H9 (cell line): ENCODE results near the gene RAB15. TPM values are rescaled to one million over a fixed set of nuclear protein-coding genes. Genes with fewer than 3 reads are reported as not detected.

Source experiments
- DNase-seq: peaks from one replicate; pipeline ENCODE4 v3.0.0-alpha.2; 2017
- H2AFZ ChIP-seq: one replicate; pipeline ENCODE4 v1.6.1; 2013; ENCODE audit warnings: mild to moderate bottlenecking, low read length, control low read depth, moderate library complexity
- H2AK5ac ChIP-seq: 2 replicates; pipeline ENCODE4 v1.6.1; 2013; ENCODE audit warnings: low read length, control low read depth, mixed read lengths; ENCODE audit not compliant: insufficient read length
- H2BK120ac ChIP-seq: one replicate; pipeline ENCODE4 v1.6.1; 2013; ENCODE audit warnings: low read depth, mild to moderate bottlenecking, low read length, control low read depth, inconsistent platforms; ENCODE audit not compliant: poor library complexity, severe bottlenecking
- H2BK12ac ChIP-seq: 2 replicates; pipeline ENCODE4 v1.6.1; 2013; ENCODE audit warnings: low read length, control low read depth, mixed read lengths, low read depth; ENCODE audit not compliant: insufficient read length
- H2BK15ac ChIP-seq: 2 replicates; pipeline ENCODE4 v1.6.1; 2013; ENCODE audit warnings: low read depth, low read length, control low read depth
- H2BK20ac ChIP-seq: one replicate; pipeline ENCODE4 v1.6.1; 2013; ENCODE audit warnings: low read depth, mild to moderate bottlenecking, low read length, control low read depth, inconsistent platforms; ENCODE audit not compliant: poor library complexity, severe bottlenecking
- H2BK5ac ChIP-seq: 2 replicates; pipeline ENCODE4 v1.6.1; 2013; ENCODE audit warnings: low read length, control low read depth, mixed read lengths; ENCODE audit not compliant: insufficient read length
- H3K14ac ChIP-seq: 2 replicates; pipeline ENCODE4 v1.6.1; 2013; ENCODE audit warnings: low read length, control low read depth; ENCODE audit not compliant: insufficient read depth
- H3K18ac ChIP-seq: 2 replicates; pipeline ENCODE4 v1.6.1; 2013; ENCODE audit warnings: low read depth, mild to moderate bottlenecking, mixed read lengths, low read length, control low read depth; ENCODE audit not compliant: insufficient read length
- H3K23ac ChIP-seq: 2 replicates; pipeline ENCODE4 v1.6.1; 2013; ENCODE audit warnings: low read length, control low read depth, mixed read lengths, low read depth; ENCODE audit not compliant: insufficient read length
- H3K23me2 ChIP-seq: 2 replicates; pipeline ENCODE4 v1.6.1; 2013; ENCODE audit warnings: low read depth, mild to moderate bottlenecking, mixed read lengths, low read length, control low read depth; ENCODE audit not compliant: insufficient read length, poor library complexity, severe bottlenecking
- H3K27ac ChIP-seq: 2 replicates; pipeline ENCODE4 v1.5.1; 2013; ENCODE audit warnings: low read length, control low read depth, mixed read lengths, low read depth; ENCODE audit not compliant: insufficient read length
- H3K27me3 ChIP-seq: 2 replicates; pipeline ENCODE4 v1.6.1; 2013; ENCODE audit warnings: low read length, control low read depth, inconsistent platforms; ENCODE audit not compliant: insufficient read depth
- H3K4ac ChIP-seq: 2 replicates; pipeline ENCODE4 v1.6.1; 2013; ENCODE audit warnings: low read depth, mild to moderate bottlenecking, control low read depth, inconsistent platforms, low read length, moderate library complexity
- H3K4me1 ChIP-seq: 2 replicates; pipeline ENCODE4 v1.6.1; 2013; ENCODE audit warnings: low read length, control low read depth, inconsistent platforms; ENCODE audit not compliant: insufficient read depth
- H3K4me2 ChIP-seq: 2 replicates; pipeline ENCODE4 v1.6.1; 2013; ENCODE audit warnings: low read length, control low read depth, mixed read lengths; ENCODE audit not compliant: insufficient read length, insufficient read depth
- H3K56ac ChIP-seq: 2 replicates; pipeline ENCODE4 v1.6.1; 2013; ENCODE audit warnings: low read depth, mild to moderate bottlenecking, mixed read lengths, low read length, control low read depth; ENCODE audit not compliant: insufficient read length
- H3K79me1 ChIP-seq: 2 replicates; pipeline ENCODE4 v1.6.1; 2013; ENCODE audit warnings: low read depth, mild to moderate bottlenecking, moderate library complexity, low read length, control low read depth, inconsistent platforms; ENCODE audit not compliant: insufficient read depth, poor library complexity, severe bottlenecking
- H3K79me2 ChIP-seq: 2 replicates; pipeline ENCODE4 v1.6.1; 2013; ENCODE audit warnings: low read length, control low read depth, inconsistent platforms; ENCODE audit not compliant: insufficient read depth
- H3K9ac ChIP-seq: 2 replicates; pipeline ENCODE4 v1.6.1; 2013; ENCODE audit warnings: low read length, control low read depth, mixed read lengths; ENCODE audit not compliant: insufficient read length; ENCODE audit errors: extremely low read depth
- H3K9me3 ChIP-seq: one replicate; pipeline ENCODE4 v1.6.1; 2013; ENCODE audit warnings: low read depth, low read length, inconsistent platforms; ENCODE audit not compliant: control insufficient read depth
- H3T11ph ChIP-seq: one replicate; pipeline ENCODE4 v1.6.1; 2013; ENCODE audit warnings: mild to moderate bottlenecking, low read length, control low read depth, inconsistent platforms
- H4K20me1 ChIP-seq: one replicate; pipeline ENCODE4 v1.6.1; 2013; ENCODE audit not compliant: control insufficient read depth, insufficient read length, insufficient read depth
- H4K5ac ChIP-seq: 2 replicates; pipeline ENCODE4 v1.6.1; 2013; ENCODE audit warnings: low read depth, mild to moderate bottlenecking, mixed read lengths, low read length, control low read depth; ENCODE audit not compliant: insufficient read length
- H4K8ac ChIP-seq: replicated peaks from 2 replicates; pipeline ENCODE4 v1.6.1; 2013; ENCODE audit warnings: low read length, control low read depth, mixed read lengths, low read depth; ENCODE audit not compliant: insufficient read length
- H4K91ac ChIP-seq: 2 replicates; pipeline ENCODE4 v1.6.1; 2013; ENCODE audit warnings: low read depth, mild to moderate bottlenecking, moderate library complexity, mixed read lengths, low read length, control low read depth; ENCODE audit not compliant: insufficient read length
- H3K27ac Mint-ChIP-seq, 3 experiments: 2 replicates in 2 of 3; 3 replicates in 1 of 3; pipeline ENCODE4 v1.8.0; 2020 to 2021; ENCODE audit warnings: mixed read lengths in 3 of 3, mild to moderate bottlenecking in 1 of 3, moderate library complexity in 1 of 3
- H3K27me3 Mint-ChIP-seq: 2 replicates; pipeline ENCODE4 v1.8.0; 2021; ENCODE audit warnings: low read depth, mild to moderate bottlenecking, moderate library complexity, mixed read lengths
- H3K36me3 Mint-ChIP-seq, 3 experiments: 2 replicates in 2 of 3; 3 replicates in 1 of 3; pipeline ENCODE4 v1.8.0; 2020 to 2021; ENCODE audit warnings: low read depth in 3 of 3, mixed read lengths in 3 of 3; ENCODE audit not compliant: insufficient read depth in 1 of 3
- H3K4me1 Mint-ChIP-seq, 2 experiments: 2 replicates each; pipeline ENCODE4 v1.8.0; 2020; ENCODE audit warnings: mixed read lengths in 2 of 2
- H3K4me3 Mint-ChIP-seq, 2 experiments: 2 replicates in 1 of 2; 3 replicates in 1 of 2; pipeline ENCODE4 v1.8.0; 2020 to 2021; ENCODE audit warnings: mild to moderate bottlenecking in 2 of 2, mixed read lengths in 2 of 2, moderate library complexity in 1 of 2
- H3K9me3 Mint-ChIP-seq, 2 experiments: 2 replicates in 1 of 2; 3 replicates in 1 of 2; pipeline ENCODE4 v1.8.0; 2020; ENCODE audit warnings: mild to moderate bottlenecking in 2 of 2, mixed read lengths in 2 of 2, moderate library complexity in 1 of 2
- CTCF ChIP-seq: fragments of 200-600 bp; sonication (generic); conservative IDR thresholded peaks from 3 replicates; pipeline ENCODE4 v1.8.0; 2021; ENCODE audit warnings: antibody characterized with exemption, mild to moderate bottlenecking
- WGBS: extraction: QIAGEN DNeasy Blood & Tissue Kit; methylation state at CpG from one replicate; pipeline ENCODE4 v1.1.7; 2013; ENCODE audit warnings: missing lambda C conversion rate, low lambda C conversion rate, mixed read lengths; ENCODE audit not compliant: insufficient read length; ENCODE audit errors: extremely low coverage; 5-methylcytosine and 5-hydroxymethylcytosine counted together
- total RNA-seq: library from RNA; stranded (reverse); gene quantifications from 2 replicates; pipeline ENCODE4 v1.2.1, GENCODE V29; 2021

The RAB15 gene
- total RNA-seq, 1 experiment from 2014 or later = 54.3 TPM

GRCh38 chr14:64958743-64959142 is 13.4 kb downstream of the RAB15 start:
- Histone ChIP-seq H2BK5ac (no peak overlapping the region), H4K91ac (peak overlapping the region; percentile 17), H2BK15ac (no peak overlapping the region), H3K4me2 (no peak overlapping the region), H3K18ac (no peak overlapping the region), H3K27me3 (no peaks in the 10 kb centered on the region), H3T11ph (no peak overlapping the region), H3K4ac (no peak overlapping the region), H2BK120ac (no peak overlapping the region), H2BK12ac (no peak overlapping the region), H3K27ac (no peak overlapping the region), H3K14ac (no peak overlapping the region), H3K9ac (no peak overlapping the region), H3K79me1 (no peaks in the 10 kb centered on the region), H2BK20ac (no peak overlapping the region), H4K8ac (no peak overlapping the region), H2AK5ac (no peak overlapping the region), H3K56ac (no peak overlapping the region), H3K23me2 (no peaks in the 10 kb centered on the region), H3K4me1 (peaks cover 18% of the 10 kb centered on the region; the same call in 1 of the 2 replicates), H3K9me3 (no peaks in the 10 kb centered on the region), H4K5ac (no peak overlapping the region), H4K20me1 (no peaks in the 10 kb centered on the region), H3K23ac (no peak overlapping the region), H3K79me2 (no peaks in the 10 kb centered on the region), H2AFZ (no peak overlapping the region)
- Mint-ChIP-seq H3K9me3 (no peaks in the 10 kb centered on the region; a peak in 2 of 5 replicates), H3K27me3 (no peaks in the 10 kb centered on the region), H3K4me1 (peaks cover 46 to 55% of the 10 kb centered on the region in 2 experiments), H3K4me3 (no peak overlapping the region), H3K36me3 (peaks cover 3 to 7% (median 6%) of the 10 kb centered on the region in 3 experiments; a peak in 6 of 7 replicates), H3K27ac (0 out of 7 replicates have a peak overlapping the region, but pooled peaks of 1 of the 3 experiments have one; percentile 32)
- no CpG with 5 or more reads among the region's 5 CpGs for WGBS
- TF ChIP-seq CTCF = no peak
- DNase-seq = no peak
